ENCODE measurements around the gene ARHGAP10. TPM values are rescaled to one million over a fixed set of nuclear protein-coding genes. Genes with fewer than 3 reads are reported as not detected.
A peak's percentile ranks its signal among the peaks of the same experiment; 100 is the strongest.

Gene ARHGAP10
- total RNA-seq, 4 donors from 2014 or later, result 26.5 to 117 (median 29.7) TPM

- no peak for DNase-seq
- peaks cover 0 to 52% (median 0%) of the 10 kb centered on the region in 3 donors for H3K4me1 ChIP-seq
- H3K36me3 ChIP-seq, result peaks cover 0 to 38% (median 0%) of the 10 kb centered on the region in 3 donors
- TF ChIP-seq CTCF (IDR thresholded peaks at IDR 0.05) (no peak), POLR2A (IDR thresholded peaks at IDR 0.05) (no peak)
- no peaks in the 10 kb centered on the region for H3K9me3 ChIP-seq
- intact Hi-C loops (cut with DNase I), result no loop called here
- peak overlapping the region in 1 of 4 donors; percentile 41 for H3K27ac ChIP-seq
- H3K27me3 ChIP-seq, result no peaks in the 10 kb centered on the region
- H3K4me3 ChIP-seq, result no peak overlapping the region
- WGBS, 2 donors, result 64 to 69% methylated on average over 13 of the region's 13 CpGs
Observed at GRCh38 chr4:148060264-148061140, 328.6 kb downstream of the ARHGAP10 start.

- intact Hi-C loops (cut with DNase I), result no loop called here
- H3K27ac ChIP-seq, result peak overlapping the region in 1 of 4 donors; percentile 41
- TF ChIP-seq CTCF (IDR thresholded peaks at IDR 0.05) (no peak), POLR2A (IDR thresholded peaks at IDR 0.05) (no peak)
- WGBS, 2 donors, result 32 to 52% methylated on average over 4 of the region's 4 CpGs
- peaks cover 0 to 38% (median 0%) of the 10 kb centered on the region in 3 donors for H3K36me3 ChIP-seq
- no peaks in the 10 kb centered on the region for H3K9me3 ChIP-seq
- H3K27me3 ChIP-seq, result no peaks in the 10 kb centered on the region
- H3K4me1 ChIP-seq, result peaks cover 0 to 47% (median 0%) of the 10 kb centered on the region in 3 donors
- no peak for DNase-seq
- no peak overlapping the region for H3K4me3 ChIP-seq
Observed at GRCh38 chr4:148061141-148061481, 329.2 kb downstream of the ARHGAP10 start.

GRCh38 chr4:148061795-148062194 lies 329.9 kb downstream of the ARHGAP10 start:
- intact Hi-C loops (cut with DNase I), result no loop called here
- Histone ChIP-seq H3K4me3 (no peak overlapping the region), H3K27me3 (no peaks in the 10 kb centered on the region), H3K27ac (no peak overlapping the region), H3K36me3 (peaks cover 0 to 45% (median 0%) of the 10 kb centered on the region in 3 donors), H3K4me1 (peaks cover 0 to 40% (median 0%) of the 10 kb centered on the region in 3 donors), H3K9me3 (no peaks in the 10 kb centered on the region)
- 71% methylated on average over 8 of the region's 8 CpGs for WGBS, 2 donors
- TF ChIP-seq POLR2A (IDR thresholded peaks at IDR 0.05) (no peak), CTCF (IDR thresholded peaks at IDR 0.05) (no peak)
- DNase-seq, result no peak

GRCh38 chr4:148062301-148062950 lies 330.5 kb downstream of the ARHGAP10 start:
- H3K4me1 ChIP-seq, result peaks cover 0 to 34% (median 2%) of the 10 kb centered on the region in 3 donors
- no peak overlapping the region for H3K27ac ChIP-seq
- WGBS, 2 donors, result 88% methylated on average over 10 of the region's 10 CpGs
- intact Hi-C loops (cut with DNase I), result no loop called here
- DNase-seq, result no peak
- TF ChIP-seq POLR2A (IDR thresholded peaks at IDR 0.05) (no peak), CTCF (IDR thresholded peaks at IDR 0.05) (no peak)
- H3K27me3 ChIP-seq, result no peaks in the 10 kb centered on the region
- no peaks in the 10 kb centered on the region for H3K9me3 ChIP-seq
- no peak overlapping the region for H3K4me3 ChIP-seq
- peaks cover 0 to 48% (median 0%) of the 10 kb centered on the region in 3 donors for H3K36me3 ChIP-seq

GRCh38 chr4:148064451-148064850 lies 332.6 kb downstream of the ARHGAP10 start:
- Histone ChIP-seq H3K4me1 (peaks cover 0 to 29% (median 3%) of the 10 kb centered on the region in 3 donors), H3K36me3 (peaks cover 0 to 61% (median 0%) of the 10 kb centered on the region in 3 donors), H3K4me3 (no peak overlapping the region), H3K9me3 (no peaks in the 10 kb centered on the region), H3K27me3 (no peaks in the 10 kb centered on the region), H3K27ac (no peak overlapping the region)
- WGBS, 2 donors, result 91 to 97% methylated on average over 5 to 9 of the region's 9 CpGs
- intact Hi-C loops (cut with DNase I), result no loop called here
- TF ChIP-seq POLR2A (IDR thresholded peaks at IDR 0.05) (no peak), CTCF (IDR thresholded peaks at IDR 0.05) (no peak)
- no peak for DNase-seq

Data from esophagus squamous epithelium (tissue), 5 donors.